NCI-H146 treated with DMSO at 0.1 percent for 48 hours (cell line): ENCODE results near the gene TNFRSF6B.

Experiments
- DNase-seq: peaks from one replicate; lab custom pipeline; 2025; ENCODE audit not compliant: unreplicated experiment; lab: John Stamatoyannopoulos, UW

The TNFRSF6B gene

GRCh38 chr20:63695424-63696305 lies 787 bp upstream of the TNFRSF6B start:
- no peak for DNase-seq

DNA sequence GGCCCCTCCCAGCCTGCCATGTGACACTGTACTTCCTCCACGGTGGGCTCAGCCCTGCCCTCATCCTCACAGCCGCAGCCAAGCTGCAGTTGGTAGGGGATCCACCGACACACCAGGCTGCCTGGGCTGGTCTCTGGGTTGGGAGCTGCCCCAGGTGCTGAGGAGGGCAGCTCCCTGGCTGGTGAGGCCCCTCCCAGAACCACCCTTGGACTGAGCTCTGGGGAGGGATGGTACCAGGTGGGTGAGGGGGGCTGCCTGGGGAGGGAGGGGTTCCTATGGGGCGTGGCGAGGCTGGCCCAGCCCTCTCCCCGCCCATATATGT lies 185 bp upstream of the TNFRSF6B start:
- DNase-seq, result no peak

DNA sequence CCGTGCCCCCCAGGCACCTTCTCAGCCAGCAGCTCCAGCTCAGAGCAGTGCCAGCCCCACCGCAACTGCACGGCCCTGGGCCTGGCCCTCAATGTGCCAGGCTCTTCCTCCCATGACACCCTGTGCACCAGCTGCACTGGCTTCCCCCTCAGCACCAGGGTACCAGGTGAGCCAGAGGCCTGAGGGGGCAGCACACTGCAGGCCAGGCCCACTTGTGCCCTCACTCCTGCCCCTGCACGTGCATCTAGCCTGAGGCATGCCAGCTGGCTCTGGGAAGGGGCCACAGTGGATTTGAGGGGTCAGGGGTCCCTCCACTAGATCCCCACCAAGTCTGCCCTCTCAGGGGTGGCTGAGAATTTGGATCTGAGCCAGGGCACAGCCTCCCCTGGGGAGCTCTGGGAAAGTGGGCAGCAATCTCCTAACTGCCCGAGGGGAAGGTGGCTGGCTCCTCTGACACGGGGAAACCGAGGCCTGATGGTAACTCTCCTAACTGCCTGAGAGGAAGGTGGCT lies 960 bp downstream of the TNFRSF6B start:
- DNase-seq, result no peak

DNA sequence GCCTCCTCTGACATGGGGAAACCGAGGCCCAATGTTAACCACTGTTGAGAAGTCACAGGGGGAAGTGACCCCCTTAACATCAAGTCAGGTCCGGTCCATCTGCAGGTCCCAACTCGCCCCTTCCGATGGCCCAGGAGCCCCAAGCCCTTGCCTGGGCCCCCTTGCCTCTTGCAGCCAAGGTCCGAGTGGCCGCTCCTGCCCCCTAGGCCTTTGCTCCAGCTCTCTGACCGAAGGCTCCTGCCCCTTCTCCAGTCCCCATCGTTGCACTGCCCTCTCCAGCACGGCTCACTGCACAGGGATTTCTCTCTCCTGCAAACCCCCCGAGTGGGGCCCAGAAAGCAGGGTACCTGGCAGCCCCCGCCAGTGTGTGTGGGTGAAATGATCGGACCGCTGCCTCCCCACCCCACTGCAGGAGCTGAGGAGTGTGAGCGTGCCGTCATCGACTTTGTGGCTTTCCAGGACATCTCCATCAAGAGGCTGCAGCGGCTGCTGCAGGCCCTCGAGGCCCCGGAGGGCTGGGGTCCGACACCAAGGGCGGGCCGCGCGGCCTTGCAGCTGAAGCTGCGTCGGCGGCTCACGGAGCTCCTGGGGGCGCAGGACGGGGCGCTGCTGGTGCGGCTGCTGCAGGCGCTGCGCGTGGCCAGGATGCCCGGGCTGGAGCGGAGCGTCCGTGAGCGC lies 1.6 kb downstream of the TNFRSF6B start:
- no peak for DNase-seq

GRCh38 chr20:63698739-63699465 lies 2.5 kb downstream of the TNFRSF6B start:
- DNase-seq, result no peak

- DNase-seq, result no peak
Observed at GRCh38 chr20:63699466-63700198, 3.2 kb downstream of the TNFRSF6B start.

GRCh38 chr20:63700199-63701050 lies 4.0 kb downstream of the TNFRSF6B start:
- no peak for DNase-seq

DNA sequence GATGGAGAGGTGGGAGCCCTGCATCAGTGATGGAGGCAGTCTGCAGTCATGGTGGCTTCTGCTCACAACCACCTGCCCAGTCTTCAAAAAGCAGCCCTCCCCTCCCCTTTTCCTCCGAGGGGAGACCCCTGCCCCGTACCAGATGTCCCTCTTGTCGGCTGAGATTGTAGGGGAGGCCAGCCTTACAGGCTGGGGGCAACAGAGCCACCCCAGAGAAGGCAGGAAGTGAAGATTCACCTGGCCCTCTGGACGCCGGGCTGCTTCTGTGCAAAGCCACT lies 4.5 kb downstream of the TNFRSF6B start:
- no peak for DNase-seq

DNA sequence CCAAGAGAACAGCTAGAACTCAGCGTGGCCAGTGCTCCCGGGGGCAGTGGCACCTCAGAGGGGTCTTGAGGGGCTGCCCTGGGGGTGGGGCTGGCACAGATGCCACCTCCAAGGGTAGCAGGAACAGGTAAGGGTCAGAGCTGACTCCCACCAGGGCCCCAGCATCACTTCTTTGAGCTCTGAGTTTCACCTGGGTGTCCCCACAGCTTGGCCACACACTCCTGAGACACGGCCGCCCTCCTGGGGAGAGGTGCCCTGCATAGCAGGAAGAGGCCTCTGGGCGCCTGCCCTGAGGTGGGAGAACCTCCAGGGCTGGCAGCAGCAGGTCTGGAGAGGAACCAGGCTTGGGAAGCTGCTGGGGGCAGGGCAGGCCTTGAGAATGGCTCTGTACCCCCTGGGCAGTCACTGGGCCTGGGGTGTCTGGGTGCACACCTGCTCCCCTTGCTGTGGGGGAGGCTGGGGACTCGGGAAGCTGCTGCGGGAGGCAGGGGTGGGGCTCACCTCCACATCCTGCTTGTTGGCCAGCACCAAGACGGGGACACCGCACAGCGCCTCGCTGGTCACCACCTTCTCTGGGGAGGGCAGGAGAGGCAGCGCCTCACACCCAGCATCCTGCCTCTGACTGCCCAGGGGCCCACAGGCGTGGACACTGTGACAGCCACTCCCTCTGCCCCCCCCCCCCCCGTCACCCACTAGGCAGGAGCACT lies 5.0 kb downstream of the TNFRSF6B start:
- no peak for DNase-seq

GRCh38 chr20:63702036-63702665 lies 5.7 kb downstream of the TNFRSF6B start:
- DNase-seq, result no peak

DNA sequence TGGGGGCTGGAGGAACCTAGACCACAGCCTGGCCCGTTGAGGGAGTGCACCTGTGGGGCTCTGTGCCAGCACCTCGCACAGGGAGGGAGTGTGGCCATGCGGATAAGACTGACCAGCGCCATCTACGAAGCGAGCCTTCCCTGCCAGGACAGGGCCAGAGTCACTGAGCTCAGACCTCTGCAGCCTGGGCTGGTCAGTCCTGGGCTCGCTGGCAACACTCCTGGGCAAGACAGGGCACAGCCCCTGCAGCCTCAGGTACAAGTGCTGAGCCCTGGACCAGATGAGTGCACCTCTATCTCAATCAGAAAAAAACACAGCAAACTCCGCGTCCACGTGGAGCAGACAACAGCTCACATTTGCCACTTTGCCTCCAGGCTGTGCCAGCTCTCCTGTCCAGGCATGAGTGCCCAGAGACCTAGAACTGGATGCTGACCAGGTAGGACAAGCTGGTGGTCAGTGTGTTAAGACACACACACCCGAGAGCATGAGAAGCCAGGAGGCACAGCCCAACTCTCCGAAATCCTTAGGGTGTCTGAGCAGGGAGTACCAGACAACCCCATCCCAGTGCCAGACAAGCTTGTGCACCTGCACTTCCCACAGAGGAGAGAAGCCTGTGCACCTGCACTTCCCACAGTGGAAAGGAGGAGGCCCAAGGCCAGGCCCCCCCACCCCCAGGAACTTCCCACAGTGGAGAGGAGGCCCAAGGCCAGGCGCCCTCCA lies 6.5 kb downstream of the TNFRSF6B start:
- DNase-seq, result no peak

DNA sequence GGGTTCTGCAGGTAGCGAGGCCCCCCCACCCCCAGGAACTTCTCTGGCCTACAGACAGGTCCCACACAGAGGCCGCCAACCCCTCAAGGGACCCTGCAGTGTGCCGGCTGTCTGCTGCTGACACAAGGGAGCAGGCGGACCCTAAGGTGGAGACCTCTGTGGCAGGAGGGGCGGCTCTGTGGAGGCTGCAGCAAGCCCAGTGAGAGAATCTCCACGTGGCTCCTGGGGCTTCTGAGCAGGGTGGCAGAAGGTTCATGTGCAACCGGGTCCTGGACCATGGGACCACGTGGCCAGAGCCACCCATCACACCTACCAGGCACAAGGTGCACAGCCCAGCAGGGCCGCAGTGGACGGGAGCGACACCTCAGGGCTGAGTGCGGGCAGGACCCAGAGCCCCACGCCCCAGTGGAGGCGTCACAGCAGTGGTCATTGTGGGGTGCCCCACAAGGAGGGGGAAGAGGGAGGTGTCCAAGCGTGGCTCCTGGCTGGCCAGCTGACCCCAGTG lies 7.1 kb downstream of the TNFRSF6B start:
- DNase-seq, result no peak

- DNase-seq, result no peak
Observed at GRCh38 chr20:63703976-63704748, 7.7 kb downstream of the TNFRSF6B start.

DNA sequence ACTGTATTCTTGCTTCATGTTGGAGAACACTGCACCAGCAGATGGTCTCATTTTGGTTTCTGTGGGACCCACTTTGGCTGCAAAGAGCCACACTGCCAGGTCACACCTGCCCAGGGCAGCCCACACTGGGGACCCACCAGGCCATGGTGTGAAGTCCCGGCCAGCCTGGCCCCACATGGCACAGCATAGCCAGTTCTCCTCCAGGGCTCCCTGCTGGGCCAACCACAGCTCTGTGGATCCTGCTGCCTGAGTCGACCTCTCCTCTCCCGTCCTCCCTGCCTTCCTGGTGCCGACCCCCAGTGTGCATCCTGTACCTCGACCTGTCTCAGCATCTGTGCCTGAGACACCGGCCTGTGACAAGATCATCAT lies 8.3 kb downstream of the TNFRSF6B start:
- DNase-seq, result no peak

DNA sequence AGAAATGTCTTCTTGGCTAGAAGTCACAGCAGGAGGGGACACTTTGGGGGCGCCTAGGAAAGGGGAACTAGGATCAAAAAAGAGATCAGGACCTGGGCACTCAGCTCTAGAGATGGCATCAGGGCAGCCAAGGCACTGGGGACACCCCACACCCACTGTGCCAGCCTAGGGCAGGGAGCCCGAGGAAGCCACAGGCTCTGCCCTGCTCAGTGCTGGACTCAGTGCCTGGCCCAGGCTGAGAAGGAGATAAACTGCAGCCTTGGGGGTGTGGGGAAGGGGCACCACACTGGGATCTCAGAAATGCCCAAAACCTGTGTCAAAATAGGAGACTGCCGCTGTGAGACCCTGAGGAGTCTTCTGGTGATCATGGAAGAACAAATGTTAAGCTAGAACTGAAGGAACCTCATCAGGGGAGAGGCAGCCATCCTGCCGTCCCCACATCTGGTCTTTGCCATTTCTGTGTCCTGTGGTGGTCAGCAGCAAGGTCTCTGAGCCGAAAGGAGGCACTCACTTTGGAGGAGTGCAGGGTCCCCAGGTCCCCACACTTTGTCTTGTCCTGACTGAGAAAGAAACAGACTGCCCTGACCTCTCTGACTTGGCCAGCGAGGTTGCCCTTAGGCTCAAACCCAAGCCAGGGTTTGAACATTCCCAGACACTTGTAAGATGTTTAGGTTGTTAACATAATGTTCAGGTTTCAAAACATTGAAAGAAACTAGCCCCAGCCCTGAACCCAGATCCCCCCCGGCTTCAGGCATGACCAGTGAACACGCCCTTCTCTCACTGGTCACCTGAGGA lies 9.0 kb downstream of the TNFRSF6B start:
- DNase-seq, result no peak

DNA sequence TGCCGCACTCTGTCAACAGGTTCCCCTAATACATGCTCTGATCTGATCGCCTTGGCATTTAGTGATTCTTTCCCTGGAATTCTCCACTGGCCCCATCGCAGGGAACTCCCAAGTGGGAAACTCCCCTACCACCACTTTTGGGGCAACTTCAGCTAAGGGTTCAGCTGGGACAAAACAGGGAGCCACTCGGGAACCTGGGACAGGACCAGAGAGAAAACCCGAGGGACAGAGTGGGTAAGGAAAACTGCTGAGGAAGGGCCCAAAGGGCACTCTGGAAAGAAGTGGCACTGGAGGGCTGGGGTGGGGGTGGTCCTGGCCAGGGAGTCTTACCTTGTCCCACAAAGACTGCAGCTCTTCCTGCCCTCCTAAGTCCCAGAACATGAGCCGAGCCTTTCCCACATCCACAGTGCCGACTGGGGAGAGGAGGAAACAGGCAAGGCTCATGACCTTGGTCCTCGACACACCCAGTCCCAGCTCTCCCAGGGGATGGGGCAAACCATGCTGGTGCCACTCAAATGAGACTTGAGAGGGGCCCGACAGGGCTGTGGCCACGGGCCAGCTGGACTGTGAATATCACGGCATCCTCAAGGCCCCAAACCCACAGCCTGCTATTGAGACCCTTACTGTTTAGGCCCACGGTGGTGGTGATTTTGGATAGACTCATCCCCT lies 9.7 kb downstream of the TNFRSF6B start:
- no peak for DNase-seq
